ENCODE data around the gene CIAO1. TPM values are rescaled to one million over a fixed set of nuclear protein-coding genes. Genes with fewer than 3 reads are reported as not detected.

The CIAO1 gene
- total RNA-seq, 2 donors from 2014 or later: 115 to 123 TPM

DNA sequence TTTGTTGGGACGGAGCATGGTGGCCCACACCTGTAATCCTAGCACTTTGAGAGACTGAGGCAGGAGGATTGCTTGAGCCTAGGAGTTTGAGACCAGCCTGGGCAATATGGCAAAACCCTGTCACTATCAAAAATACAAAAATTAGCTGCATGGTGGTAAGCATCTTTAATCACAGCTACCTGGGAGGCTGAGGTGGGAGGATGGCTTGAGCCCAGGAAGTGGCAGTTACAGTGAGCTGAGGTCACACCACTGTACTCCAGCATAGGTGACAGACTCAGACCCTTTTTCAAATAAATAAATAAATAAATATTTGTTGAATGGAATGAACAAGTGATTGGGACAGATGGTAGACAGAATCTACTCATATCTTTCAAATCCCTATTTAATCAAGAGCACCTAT, 53.4 kb downstream of the CIAO1 start:
- TF ChIP-seq, protein P1, sequence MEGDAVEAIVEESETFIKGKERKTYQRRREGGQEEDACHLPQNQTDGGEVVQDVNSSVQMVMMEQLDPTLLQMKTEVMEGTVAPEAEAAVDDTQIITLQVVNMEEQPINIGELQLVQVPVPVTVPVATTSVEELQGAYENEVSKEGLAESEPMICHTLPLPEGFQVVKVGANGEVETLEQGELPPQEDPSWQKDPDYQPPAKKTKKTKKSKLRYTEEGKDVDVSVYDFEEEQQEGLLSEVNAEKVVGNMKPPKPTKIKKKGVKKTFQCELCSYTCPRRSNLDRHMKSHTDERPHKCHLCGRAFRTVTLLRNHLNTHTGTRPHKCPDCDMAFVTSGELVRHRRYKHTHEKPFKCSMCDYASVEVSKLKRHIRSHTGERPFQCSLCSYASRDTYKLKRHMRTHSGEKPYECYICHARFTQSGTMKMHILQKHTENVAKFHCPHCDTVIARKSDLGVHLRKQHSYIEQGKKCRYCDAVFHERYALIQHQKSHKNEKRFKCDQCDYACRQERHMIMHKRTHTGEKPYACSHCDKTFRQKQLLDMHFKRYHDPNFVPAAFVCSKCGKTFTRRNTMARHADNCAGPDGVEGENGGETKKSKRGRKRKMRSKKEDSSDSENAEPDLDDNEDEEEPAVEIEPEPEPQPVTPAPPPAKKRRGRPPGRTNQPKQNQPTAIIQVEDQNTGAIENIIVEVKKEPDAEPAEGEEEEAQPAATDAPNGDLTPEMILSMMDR (IDR thresholded peaks at IDR 0.05): no peak
- no peak for DNase-seq (ENCODE audit: low spot score)
- Histone ChIP-seq H3K4me1 (ENCODE audit: control insufficient read depth in 1 of 2, low read depth in 2 of 2) (peaks cover 5 to 15% of the 10 kb centered on the region in 2 donors), H3K4me3 (no peak overlapping the region), H3K27me3 (replicated peaks; ENCODE audit: insufficient read depth) (no peaks in the 10 kb centered on the region), H3K27ac (no peak overlapping the region), H3K9me3 (no peaks in the 10 kb centered on the region), H3K36me3 (no peaks in the 10 kb centered on the region)
- no peak for ATAC-seq (ENCODE audit: insufficient number of reproducible peaks, low FRiP score, low read depth)

DNA sequence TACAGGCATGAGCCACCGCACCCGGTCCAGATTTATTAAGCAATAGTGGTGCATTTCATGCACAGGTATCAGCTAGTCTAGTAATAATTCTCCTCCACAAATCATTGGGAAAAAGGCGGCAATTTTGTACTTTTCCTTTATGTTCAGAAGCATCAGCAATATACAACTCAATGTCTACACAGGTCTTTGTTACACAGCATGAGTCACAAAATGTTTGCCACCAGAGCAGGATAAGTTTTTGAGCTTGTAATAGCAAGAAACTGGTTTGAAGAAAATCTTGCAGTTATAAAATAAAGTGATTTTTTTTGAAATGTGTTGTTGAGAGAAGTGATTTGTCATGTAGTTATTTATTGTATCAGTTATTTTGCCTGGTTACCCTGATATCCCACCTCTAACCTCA, 54.3 kb downstream of the CIAO1 start:
- no peak overlapping the region for H3K4me3 ChIP-seq
- H3K4me1 ChIP-seq (ENCODE audit: control insufficient read depth in 1 of 2, low read depth in 2 of 2): peaks cover 5 to 23% of the 10 kb centered on the region in 2 donors
- no peaks in the 10 kb centered on the region for H3K36me3 ChIP-seq
- H3K9me3 ChIP-seq: no peaks in the 10 kb centered on the region
- no peak overlapping the region for H3K27ac ChIP-seq
- TF ChIP-seq, protein P1 (IDR thresholded peaks at IDR 0.05): no peak
- DNase-seq (ENCODE audit: low spot score) (no peak), ATAC-seq (ENCODE audit: insufficient number of reproducible peaks, low FRiP score, low read depth) (no peak)
- H3K27me3 ChIP-seq (replicated peaks; ENCODE audit: insufficient read depth): no peaks in the 10 kb centered on the region

DNA sequence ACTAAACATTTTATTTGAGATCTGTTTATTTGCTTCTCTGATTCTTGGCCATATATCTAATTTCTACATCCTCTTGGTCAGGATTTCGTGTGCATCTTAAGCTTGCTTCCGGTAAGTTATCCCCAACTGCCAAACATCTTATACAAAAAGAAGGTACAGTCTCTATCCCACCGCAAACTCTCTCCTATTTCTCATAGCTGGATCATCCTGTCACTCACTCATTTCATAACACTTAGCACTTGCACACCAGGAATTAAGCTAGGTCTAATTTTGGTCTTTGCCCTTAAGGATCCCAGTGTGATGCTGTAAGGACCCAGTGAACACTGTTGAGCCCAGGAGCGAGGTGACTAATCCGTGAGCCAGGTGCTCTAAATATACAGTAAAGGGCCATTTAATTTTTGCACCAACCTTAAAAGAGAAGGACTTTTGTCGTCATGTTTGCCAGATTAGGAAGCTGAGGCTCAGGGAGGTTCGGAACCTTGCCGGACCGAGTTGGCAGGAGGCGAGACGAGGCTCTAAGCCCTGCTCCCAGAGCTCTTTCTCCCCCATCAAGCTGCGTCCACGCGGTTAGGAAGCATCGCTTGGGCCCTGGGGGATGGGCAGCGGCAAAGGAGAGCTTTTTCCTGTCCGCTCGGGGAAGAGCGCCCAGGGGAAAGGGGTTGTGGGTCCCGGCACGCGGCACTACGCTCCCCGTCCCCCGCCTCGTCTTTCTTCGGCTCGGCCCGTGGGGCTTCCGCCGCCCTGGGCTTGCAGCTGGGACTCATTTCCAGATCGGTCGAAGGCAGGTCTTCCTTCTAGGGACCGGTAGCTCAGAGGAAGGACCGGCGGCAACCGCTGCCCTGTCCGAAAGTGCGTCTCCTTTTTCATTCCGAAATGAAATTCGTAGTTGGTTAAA, 55.0 kb downstream of the CIAO1 start:
- ATAC-seq (ENCODE audit: insufficient number of reproducible peaks, low FRiP score, low read depth) (no peak), DNase-seq (ENCODE audit: low spot score) (no peak)
- Histone ChIP-seq H3K4me3 (peak overlapping the region; percentile 71), H3K27ac (no peak overlapping the region), H3K9me3 (no peaks in the 10 kb centered on the region), H3K36me3 (no peaks in the 10 kb centered on the region), H3K4me1 (ENCODE audit: control insufficient read depth in 1 of 2, low read depth in 2 of 2) (peaks cover 5 to 29% of the 10 kb centered on the region in 2 donors), H3K27me3 (replicated peaks; ENCODE audit: insufficient read depth) (no peaks in the 10 kb centered on the region)
- TF ChIP-seq, protein P1 (IDR thresholded peaks at IDR 0.05): no peak

Other genes starting within 250 kb of the CIAO1 start
- gene GPAT2, start 231.3 kb upstream of the CIAO1 start, total RNA-seq: 1 to 10 TPM; 6.9 TPM
- 1 to 10 TPM; 3.5 to 4.5 TPM for gene ADRA2B, start 149.7 kb upstream of the CIAO1 start, total RNA-seq
- not detected for gene ASTL, start 127.7 kb upstream of the CIAO1 start, total RNA-seq
- 10 to 100 TPM in 1 of 2 donors, 1 to 10 TPM in 1; 8.5 to 22.2 TPM for gene DUSP2, start 120.8 kb upstream of the CIAO1 start, total RNA-seq
- 100 to 1,000 TPM in 1 of 2 donors, 10 to 100 TPM in 1; 68.1 to 135 TPM for gene STARD7, start 57.4 kb upstream of the CIAO1 start, total RNA-seq
- gene TMEM127, start 228 bp upstream of the CIAO1 start, total RNA-seq: 10 to 100 TPM; 50.8 to 52.4 TPM
- gene SNRNP200, start 39.3 kb downstream of the CIAO1 start, total RNA-seq: 10 to 100 TPM; 77.2 to 85.6 TPM
- gene ITPRIPL1, start 59.1 kb downstream of the CIAO1 start, total RNA-seq: 1 to 10 TPM in 1 of 2 donors, under 1 TPM in 1; 0.63 to 1.6 TPM
- gene NCAPH, start 69.5 kb downstream of the CIAO1 start, total RNA-seq: 1 to 10 TPM in 1 of 2 donors, not detected in 1; 1.3 TPM
- gene NEURL3, start 239.1 kb downstream of the CIAO1 start, total RNA-seq: not detected

Measured in thoracic aorta (tissue), 2 donors.